ENCODE measurements around the gene SCFD2.
A peak's percentile ranks its signal among the peaks of the same experiment; 100 is the strongest.

Gene SCFD2

GRCh38 chr4:53103481-53103880 is 262.4 kb downstream of the SCFD2 start:
- H3K4me3 ChIP-seq (ENCODE audit: control insufficient read depth, low read depth, low read length): no peak overlapping the region
- no peak for DNase-seq (ENCODE audit: low read depth)
- no peak for TF ChIP-seq CTCF (IDR thresholded peaks at IDR 0.05; ENCODE audit: control insufficient read depth, insufficient read depth, low read depth, low read length, missing control alignments)

GRCh38 chr4:53101191-53101581 is 264.7 kb downstream of the SCFD2 start:
- TF ChIP-seq CTCF (IDR thresholded peaks at IDR 0.05; ENCODE audit: control insufficient read depth, insufficient read depth, low read depth, low read length, missing control alignments): no peak
- H3K4me3 ChIP-seq (ENCODE audit: control insufficient read depth, low read depth, low read length): no peak overlapping the region; the same call in 1 of the 2 replicates
- DNase-seq (ENCODE audit: low read depth): peak; percentile 24

- no peak for DNase-seq (ENCODE audit: low read depth)
- TF ChIP-seq CTCF (IDR thresholded peaks at IDR 0.05; ENCODE audit: control insufficient read depth, insufficient read depth, low read depth, low read length, missing control alignments): no peak
- no peak overlapping the region; the same call in 1 of the 2 replicates for H3K4me3 ChIP-seq (ENCODE audit: control insufficient read depth, low read depth, low read length)
Measured at GRCh38 chr4:53100501-53101190, 265.2 kb downstream of the SCFD2 start.

- no peak for TF ChIP-seq CTCF (IDR thresholded peaks at IDR 0.05; ENCODE audit: control insufficient read depth, insufficient read depth, low read depth, low read length, missing control alignments)
- H3K4me3 ChIP-seq (ENCODE audit: control insufficient read depth, low read depth, low read length): no peak overlapping the region
- peak; percentile 49 for DNase-seq (ENCODE audit: low read depth)
Measured at GRCh38 chr4:53098681-53099121, 267.2 kb downstream of the SCFD2 start.

GRCh38 chr4:53094040-53094439 is 271.8 kb downstream of the SCFD2 start:
- no peak for DNase-seq (ENCODE audit: low read depth)
- TF ChIP-seq CTCF (IDR thresholded peaks at IDR 0.05; ENCODE audit: control insufficient read depth, insufficient read depth, low read depth, low read length, missing control alignments): no peak
- H3K4me3 ChIP-seq (ENCODE audit: control insufficient read depth, low read depth, low read length): no peak overlapping the region

- peak; percentile 24 for DNase-seq (ENCODE audit: low read depth)
- no peak for TF ChIP-seq CTCF (IDR thresholded peaks at IDR 0.05; ENCODE audit: control insufficient read depth, insufficient read depth, low read depth, low read length, missing control alignments)
- H3K4me3 ChIP-seq (ENCODE audit: control insufficient read depth, low read depth, low read length): no peak overlapping the region
Measured at GRCh38 chr4:53089936-53090729, 275.7 kb downstream of the SCFD2 start.
